Stimulated activated CD8-positive, alpha-beta memory T cell treated with anti-CD3 and anti-CD28 coated beads, Interleukin-7, amount 100 ng/mL, for 1 hour (primary cell): ENCODE data around the gene PSMD1.
A peak's percentile ranks its signal among the peaks of the same experiment; 100 is the strongest.
"Not testable (repeated sequence)": the region's sequence is repeated elsewhere in the genome, so short reads cannot be mapped to it uniquely, and the experiment has no call there.

ENCODE experiments used
- DNase-seq, 2 donors: peaks; one replicate each; pipeline ENCODE4 v3.0.0-alpha.2; 2020; ENCODE audit warnings: low read depth in 2 of 2

The PSMD1 gene

DNA sequence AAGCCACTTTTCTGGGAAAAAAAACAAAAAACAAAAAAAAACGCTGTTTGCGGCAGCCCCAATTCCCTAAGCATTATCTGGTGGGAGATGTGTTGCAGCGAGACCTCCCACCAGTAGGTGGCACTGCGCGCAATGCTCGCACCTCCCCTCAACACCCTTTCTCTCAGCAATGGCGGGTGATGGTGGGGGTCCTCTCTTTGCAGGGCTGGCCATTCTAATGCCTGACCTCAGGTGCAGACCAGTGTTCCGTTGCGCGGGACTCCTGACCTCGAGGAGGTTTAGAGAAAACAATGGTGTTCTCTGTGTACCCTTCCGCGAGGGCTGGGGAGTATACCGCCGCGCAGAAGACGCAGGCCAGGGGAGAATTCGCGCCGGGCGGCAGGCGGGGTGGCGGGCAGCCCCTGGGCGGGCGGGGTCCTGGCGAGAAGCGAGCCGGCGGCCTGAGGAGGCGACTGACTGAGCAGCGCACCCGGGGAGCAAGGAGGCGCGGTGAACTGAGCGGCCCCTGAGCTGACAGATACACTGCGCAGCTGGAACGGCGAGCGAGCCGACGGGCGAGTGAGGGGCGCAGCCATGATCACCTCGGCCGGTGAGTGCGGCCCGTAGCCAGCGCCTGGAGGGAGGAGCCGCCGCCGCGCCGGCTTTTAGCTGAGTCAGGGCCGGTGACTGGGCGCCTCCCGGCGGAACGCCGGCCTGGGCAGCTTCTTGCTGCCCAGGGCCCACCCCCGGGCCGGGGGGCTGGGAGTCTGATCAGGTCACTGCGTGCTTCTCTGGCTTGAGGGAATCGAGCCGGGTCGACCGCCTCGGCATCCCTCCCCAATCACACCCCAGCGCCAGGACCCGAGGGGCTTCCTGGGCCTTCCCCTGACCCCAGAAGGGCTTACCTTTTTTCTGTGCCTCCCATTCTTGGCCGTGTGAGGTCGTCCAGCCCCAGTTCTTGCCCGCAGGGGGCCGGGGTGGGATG lies at the start of gene PSMD1:
TSS of gene PSMD1 (plus strand) at position 415 of the 964 bp plus-strand sequence. CDS start at position 574, 159 bp downstream.
- peak; percentile 83 to 89 for DNase-seq

DNA sequence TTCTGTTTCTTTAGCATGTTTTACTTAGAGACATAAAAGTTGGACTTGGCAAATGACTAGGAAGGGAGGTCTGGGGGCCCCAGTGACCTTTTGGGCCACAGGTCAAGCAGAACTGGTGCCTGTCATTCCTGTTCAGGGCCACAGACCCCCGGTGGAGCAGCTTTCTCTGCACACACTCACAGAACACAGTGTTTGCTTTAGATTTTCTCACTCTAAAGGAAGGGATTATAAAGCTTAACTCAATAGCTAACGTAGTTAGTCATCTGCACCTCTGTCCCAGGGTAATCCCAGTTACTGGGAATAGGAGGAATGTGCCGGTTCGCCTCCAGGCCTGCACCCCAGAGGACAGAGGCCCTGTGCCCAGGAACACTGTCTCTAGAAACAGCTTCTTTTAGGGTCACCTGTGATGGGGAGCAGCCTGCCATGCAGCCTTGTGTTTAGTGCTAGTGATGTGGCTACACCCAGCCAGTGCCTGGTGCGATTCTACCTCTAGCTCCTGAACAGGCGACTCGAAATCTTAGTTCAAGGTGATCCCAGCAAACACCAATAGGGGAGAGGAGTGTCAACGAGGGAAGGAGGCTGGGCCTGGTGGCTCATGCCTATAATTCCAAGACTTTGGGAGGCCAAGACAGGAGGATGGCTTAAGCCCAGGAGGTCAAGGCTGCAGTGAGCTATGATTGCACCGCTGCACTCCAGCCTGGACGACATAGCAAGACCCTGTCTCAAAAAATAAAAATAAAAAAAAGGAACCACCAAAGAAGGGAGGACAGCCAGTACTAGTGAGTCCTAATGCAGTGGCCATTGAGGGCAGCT lies 49.2 kb upstream of the PSMD1 start:
- no peak for DNase-seq

DNA sequence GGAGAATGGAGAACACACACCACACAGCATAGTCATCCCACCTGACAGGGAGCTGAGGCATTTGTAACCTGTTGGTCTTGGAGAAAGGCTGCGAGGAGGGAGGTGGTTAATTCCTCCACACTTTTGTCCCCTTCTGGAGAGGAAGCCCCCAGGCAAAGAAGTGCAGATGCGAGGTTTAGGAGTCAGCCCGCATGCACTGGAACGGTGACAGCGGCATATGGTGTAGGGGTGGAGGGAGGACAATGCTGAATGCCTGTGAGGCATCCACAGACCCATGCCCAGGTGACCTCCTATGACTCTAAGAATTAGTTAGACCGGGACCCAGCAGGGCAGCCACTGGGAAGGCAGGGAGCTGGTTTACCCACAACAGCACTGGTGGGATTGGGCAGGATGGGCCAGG lies 48.5 kb upstream of the PSMD1 start:
- no peak for DNase-seq

GRCh38 chr2:231009236-231009919 lies 47.3 kb upstream of the PSMD1 start:
- no peak for DNase-seq

- no peak for DNase-seq
These were observed 46.4 kb upstream of the PSMD1 start for GRCh38 chr2:231010201-231010730.

DNA sequence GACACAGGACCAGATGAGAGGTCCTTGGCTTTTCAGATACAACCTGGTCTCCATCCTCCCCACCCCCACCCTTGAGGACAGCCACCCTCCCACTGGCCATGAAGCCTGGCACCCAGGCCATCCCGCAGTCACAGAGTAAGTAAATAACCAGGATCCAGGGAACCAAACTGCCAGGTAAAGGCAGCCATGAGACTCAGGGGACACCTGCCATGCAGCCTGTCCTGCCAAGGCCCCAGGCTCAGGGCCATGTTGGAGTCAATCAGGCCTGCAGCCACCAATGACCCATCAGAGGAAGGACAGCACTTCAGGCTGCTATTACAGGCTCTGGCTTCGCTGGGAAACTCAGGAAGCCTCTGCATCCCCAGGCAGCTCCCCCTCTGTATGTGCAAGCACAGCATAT lies 45.1 kb upstream of the PSMD1 start:
- no peak for DNase-seq

DNA sequence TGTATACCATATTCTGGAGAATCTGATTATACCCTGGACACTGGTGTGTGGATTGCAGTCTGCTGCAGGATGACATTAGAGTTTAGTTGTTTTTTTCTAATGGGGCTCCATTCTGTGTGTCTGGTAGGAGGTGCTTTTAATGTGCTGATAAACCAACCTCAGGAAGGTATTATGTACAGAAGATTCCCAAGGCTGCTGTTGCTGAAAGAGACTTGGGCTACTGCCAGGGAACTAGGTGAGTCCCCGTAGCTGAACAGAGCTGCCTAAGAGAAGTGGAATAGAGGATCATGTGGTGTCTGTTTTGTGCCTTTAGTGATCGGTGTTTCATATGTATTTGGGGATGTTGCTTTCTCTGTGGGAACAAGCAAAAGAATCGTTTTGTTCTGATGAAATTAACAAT lies 44.2 kb upstream of the PSMD1 start:
- DNase-seq = no peak

DNA sequence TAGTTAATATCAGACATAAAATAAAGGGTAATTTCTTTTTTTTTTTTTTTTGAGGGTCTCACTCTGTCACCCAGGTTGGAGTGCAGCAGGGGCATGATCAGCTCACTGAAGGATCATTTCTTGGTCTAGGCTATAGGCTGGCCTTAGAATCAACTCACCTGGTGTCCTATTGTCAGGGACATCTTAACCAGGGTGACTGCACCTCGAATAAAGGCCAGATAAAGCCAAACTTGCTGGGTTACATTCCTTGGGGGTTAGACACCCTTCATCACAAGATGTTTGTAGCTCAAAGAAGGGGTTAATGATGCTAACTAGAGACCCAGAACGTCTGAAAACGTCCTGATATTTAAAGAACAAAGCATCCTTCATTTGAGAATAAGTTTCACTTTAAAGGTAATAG lies 42.8 kb upstream of the PSMD1 start:
- DNase-seq = no peak

DNA sequence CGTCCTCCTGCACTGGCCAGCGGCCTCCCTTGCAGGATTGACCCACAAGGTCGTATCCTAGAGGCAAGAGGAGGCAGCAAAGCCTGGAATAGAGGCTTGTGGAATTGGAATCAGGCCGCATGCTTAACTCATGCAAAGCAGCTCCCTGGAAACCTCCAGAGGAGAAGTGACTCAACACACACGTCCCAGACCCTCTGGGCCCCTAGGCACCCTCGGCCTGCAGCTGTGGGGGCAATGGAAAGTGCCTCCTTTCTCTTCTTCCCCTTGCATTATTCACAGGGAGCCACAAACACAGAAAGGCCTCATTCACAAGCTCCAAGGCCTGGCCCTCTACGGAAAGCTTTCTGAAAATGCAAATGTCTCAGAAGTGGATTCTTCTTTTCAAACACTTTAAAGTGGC lies 41.2 kb upstream of the PSMD1 start:
- DNase-seq = no peak

DNA sequence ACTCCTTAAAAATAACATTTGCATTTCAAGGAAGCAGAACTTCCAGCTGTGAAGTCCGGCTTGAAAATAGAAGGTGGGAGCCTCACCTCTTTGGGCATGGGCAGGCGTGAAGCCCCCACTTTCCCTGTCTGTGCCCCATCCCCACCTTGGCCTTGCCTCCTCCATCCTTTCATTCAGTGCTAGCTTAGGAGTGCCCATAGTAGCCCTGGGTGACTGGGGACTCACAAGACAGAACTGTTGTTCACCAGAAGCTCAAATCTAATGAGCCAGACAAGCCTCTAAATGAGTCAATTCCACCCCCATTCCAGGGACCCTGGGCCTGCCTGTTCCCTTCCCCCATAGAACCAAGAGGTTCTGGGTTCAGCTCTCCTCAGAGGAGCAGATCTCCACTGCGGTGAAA lies 40.7 kb upstream of the PSMD1 start:
- DNase-seq = no peak

DNA sequence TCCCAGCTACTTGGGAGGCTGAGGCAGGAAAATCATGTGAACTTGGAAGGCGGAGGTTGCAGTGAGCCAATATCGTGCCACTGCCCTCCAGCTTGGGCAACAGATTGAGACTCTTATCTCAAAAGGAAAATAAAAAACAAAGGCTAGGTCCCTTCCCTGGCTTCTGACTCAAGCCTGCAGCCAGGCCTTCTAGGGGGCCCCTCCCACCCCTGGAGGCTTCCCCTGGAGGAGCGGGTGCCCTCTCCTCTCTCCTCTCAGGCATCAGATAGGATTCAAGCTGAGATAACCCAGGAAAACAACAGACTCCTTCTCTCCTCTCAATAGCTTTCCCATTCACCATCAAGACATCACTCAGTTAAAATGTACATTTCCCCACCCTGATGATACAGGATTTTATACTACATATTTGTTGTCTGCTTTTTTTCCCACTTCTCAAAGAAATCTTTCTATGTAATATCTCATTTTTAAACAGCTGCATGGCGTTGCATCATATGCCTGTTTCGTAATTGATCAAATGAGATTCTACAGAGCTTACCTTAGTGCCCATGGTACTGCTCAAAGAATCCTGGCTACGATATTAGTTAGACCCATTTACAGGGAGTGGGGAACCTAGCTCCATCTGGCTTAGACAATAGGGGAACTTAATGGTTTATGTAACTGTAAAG lies 40.0 kb upstream of the PSMD1 start:
- no peak for DNase-seq

DNA sequence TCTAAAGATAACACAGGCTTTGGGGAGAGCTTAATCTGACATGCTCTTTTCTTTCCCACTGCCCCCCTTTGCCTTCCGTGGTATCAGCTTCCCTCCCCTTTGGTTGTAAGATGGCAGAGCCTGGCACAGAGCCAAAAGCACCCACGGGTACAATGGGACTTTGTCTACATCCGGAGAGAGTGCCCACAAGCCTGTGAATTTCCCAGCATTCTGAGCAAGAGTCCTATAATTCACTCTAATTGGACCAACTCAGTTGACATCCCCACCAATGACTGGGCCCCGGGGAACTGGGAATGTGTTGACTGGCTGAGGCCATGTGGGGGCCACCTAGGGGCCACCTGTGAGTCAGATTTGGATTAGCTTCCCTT lies 39.5 kb upstream of the PSMD1 start:
- DNase-seq = no peak

GRCh38 chr2:231018184-231018583 lies 38.5 kb upstream of the PSMD1 start:
- DNase-seq = no peak

- not testable (repeated sequence) for DNase-seq
These were observed 31.6 kb upstream of the PSMD1 start for GRCh38 chr2:231025059-231025458.

DNA sequence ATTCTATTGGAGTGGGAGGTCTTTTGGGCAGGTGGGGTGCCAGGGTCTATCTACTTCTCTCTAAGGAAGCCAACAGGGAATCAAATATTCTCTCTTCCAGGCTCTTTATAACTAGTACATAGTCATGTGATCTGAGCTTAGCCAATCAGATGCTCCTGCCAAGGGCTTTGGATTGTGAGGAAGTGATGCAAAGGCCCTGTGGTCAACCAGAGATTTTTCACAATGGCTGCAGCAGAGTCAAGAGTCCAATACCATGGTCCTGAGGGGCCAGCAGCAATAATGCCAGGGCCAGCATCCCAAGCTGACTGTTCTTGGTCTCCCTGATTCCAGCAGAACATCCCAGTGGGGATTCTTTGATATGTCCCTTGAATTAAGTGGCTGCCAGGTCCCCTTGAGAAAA lies 27.8 kb upstream of the PSMD1 start:
- no peak for DNase-seq

- DNase-seq = no peak
These were observed 27.1 kb upstream of the PSMD1 start for GRCh38 chr2:231029563-231029962.

DNA sequence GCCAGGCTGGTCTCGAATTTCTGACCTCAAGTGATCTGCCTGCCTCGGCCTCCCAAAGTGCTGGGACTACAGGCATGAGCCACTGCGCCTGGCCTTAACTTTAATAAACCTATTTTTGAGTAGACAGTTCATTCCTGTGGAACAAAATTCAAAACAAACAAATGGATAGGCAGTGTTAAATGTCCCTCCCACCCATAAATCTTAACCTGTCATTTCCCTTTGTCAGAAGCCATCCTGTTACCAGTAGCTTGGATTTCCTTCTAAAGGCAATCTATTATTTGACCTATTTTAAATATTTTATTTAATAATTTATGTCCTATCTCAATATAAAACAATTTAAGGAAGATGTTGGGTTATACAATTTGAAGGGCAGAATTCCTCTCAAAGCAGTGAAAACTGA lies 25.9 kb upstream of the PSMD1 start:
- no peak for DNase-seq

DNA sequence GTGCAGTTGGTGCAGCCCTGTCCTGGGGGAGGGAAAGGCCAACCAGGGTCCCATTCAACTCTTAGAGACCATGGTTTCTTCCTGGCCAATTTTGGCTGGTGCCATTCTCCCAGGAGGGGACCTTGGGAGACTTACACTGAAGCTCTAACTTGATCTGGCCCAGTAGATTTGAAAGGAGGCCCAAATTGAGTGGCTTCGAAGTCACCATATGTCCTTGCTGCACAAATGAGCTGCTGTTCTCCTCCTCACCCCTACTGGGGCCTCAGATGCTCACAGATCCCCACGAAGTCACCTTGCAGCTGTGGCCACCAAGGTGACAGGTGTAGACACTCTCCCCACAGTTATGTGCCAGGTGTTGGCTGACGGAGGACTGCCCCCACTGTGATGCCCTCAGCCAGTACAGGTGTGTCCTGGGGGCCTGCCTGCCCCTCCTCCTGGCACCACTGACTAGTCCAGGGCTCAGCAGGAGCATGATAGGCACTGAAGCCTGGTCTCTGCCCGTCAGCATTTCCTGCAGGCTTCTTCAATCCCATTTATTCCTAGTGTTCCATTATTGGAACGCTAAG lies 24.0 kb upstream of the PSMD1 start:
- no peak for DNase-seq

DNA sequence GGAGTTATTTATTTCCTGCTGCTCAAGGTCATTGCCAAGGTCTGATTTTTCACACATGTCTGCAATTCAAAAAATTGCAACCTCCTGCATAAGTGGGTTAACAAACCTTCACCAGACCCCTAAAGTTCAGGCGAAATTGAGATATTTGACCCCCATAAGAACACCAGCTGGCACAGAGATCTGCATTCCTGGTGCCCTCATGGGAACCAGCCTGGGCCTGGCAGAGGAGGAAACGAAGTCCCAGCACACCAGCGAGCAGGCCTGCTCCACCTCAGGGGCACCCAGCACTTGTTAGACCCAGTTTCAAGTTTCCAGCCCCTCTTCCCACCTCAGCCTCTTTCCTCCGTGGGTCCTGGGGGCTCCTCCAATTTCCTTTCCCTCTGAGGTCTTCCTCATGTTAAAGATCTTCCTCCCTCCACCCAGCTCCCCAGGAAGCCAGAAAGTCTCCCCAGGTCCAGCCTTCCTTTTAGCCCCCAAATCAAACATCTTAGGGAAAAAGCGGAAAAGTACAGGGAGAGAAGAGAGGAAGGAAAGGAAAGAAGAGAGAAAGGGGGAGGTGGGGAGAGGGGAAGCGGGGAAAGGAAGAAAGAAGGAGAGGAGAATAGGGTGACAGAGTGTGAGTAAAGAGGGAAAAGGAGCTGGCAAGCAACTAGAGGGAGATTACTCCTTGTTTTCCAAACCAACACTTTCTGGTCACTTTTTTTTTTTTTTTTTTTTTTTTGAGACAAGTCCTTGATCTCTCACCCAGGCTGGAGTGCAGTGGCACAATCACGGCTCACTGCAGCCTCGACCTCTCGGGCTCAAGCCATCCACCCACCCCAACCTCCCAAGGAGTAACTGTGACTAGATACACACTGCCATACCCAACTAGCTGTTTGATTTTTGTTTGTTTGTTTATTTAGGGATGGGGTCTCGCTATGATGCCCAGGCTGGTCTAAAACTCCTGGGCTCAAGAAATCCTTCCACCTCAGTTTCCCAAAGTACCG lies 23.2 kb upstream of the PSMD1 start:
- no peak for DNase-seq
